AG09309 (cell line): Measurements from ENCODE around the gene EHD1.
"Not testable (repeated sequence)": the region's sequence is repeated elsewhere in the genome, so short reads cannot be mapped to it uniquely, and the experiment has no call there.

ENCODE experiments used
- DNase-seq: peaks from one replicate; pipeline ENCODE4 v3.0.0-alpha.2; 2010; ENCODE audit warnings: low read depth
- H3K4me3 ChIP-seq: 2 replicates; pipeline ENCODE4 v1.5.1; 2011; ENCODE audit warnings: mild to moderate bottlenecking, low read depth, low read length, moderate library complexity; ENCODE audit not compliant: control insufficient read depth
- CTCF ChIP-seq: IDR thresholded peaks from 2 replicates; pipeline ENCODE4 v1.5.1; 2011; ENCODE audit warnings: mild to moderate bottlenecking, low read depth, low read length, inconsistent platforms; ENCODE audit not compliant: insufficient read depth, control insufficient read depth; ENCODE audit errors: missing control alignments

Gene EHD1

GRCh38 chr11:64829536-64830251 lies 48.7 kb downstream of the EHD1 start:
- no peak overlapping the region for H3K4me3 ChIP-seq
- DNase-seq, result no peak
- no peak for TF ChIP-seq CTCF

- H3K4me3 ChIP-seq, result no peak overlapping the region
- no peak for TF ChIP-seq CTCF
- DNase-seq, result no peak
These were observed 51.0 kb downstream of the EHD1 start for GRCh38 chr11:64827451-64827839.

GRCh38 chr11:64826578-64827450 lies 51.6 kb downstream of the EHD1 start:
- no peak for TF ChIP-seq CTCF
- no peak overlapping the region for H3K4me3 ChIP-seq
- no peak for DNase-seq

- no peak overlapping the region for H3K4me3 ChIP-seq
- DNase-seq, result no peak
- TF ChIP-seq CTCF, result no peak
These were observed 52.4 kb downstream of the EHD1 start for GRCh38 chr11:64826062-64826461.

GRCh38 chr11:64823568-64824119 lies 54.8 kb downstream of the EHD1 start:
- no peak for TF ChIP-seq CTCF

GRCh38 chr11:64817476-64817875 lies 60.9 kb downstream of the EHD1 start:
- no peak for DNase-seq
- no peak for TF ChIP-seq CTCF

More at GRCh38 chr11:64823568-64824119, 54.8 kb downstream of the EHD1 start:
- H3K4me3 ChIP-seq, result no peak overlapping the region
- no peak for DNase-seq

GRCh38 chr11:64815433-64815832 lies 63.0 kb downstream of the EHD1 start:
- H3K4me3 ChIP-seq, DNase-seq: not testable (repeated sequence)

More at GRCh38 chr11:64817476-64817875, 60.9 kb downstream of the EHD1 start:
- H3K4me3 ChIP-seq, result no peak overlapping the region
